Measurements from ENCODE around the gene PRKAG1.

- TF ChIP-seq CTCF (IDR thresholded peaks at IDR 0.05), result no peak
- no peak for TF ChIP-seq POLR2A (IDR thresholded peaks at IDR 0.05)
Measured at GRCh38 chr12:49039421-49040363, 21.1 kb upstream of the PRKAG1 start.

Data from adrenal gland (tissue), 5 donors.